HG02981 (cell line): ENCODE measurements around the gene MIEN1.
"Not testable (repeated sequence)": the region's sequence is repeated elsewhere in the genome, so short reads cannot be mapped to it uniquely, and the experiment has no call there.

Experiments used
- ATAC-seq: cut with Tn5 transposase; IDR thresholded peaks from one replicate; pipeline ENCODE4 v1.9.1; 2021; ENCODE audit warnings: mild to moderate bottlenecking, moderate library complexity; ENCODE audit not compliant: unreplicated experiment

The MIEN1 gene

DNA sequence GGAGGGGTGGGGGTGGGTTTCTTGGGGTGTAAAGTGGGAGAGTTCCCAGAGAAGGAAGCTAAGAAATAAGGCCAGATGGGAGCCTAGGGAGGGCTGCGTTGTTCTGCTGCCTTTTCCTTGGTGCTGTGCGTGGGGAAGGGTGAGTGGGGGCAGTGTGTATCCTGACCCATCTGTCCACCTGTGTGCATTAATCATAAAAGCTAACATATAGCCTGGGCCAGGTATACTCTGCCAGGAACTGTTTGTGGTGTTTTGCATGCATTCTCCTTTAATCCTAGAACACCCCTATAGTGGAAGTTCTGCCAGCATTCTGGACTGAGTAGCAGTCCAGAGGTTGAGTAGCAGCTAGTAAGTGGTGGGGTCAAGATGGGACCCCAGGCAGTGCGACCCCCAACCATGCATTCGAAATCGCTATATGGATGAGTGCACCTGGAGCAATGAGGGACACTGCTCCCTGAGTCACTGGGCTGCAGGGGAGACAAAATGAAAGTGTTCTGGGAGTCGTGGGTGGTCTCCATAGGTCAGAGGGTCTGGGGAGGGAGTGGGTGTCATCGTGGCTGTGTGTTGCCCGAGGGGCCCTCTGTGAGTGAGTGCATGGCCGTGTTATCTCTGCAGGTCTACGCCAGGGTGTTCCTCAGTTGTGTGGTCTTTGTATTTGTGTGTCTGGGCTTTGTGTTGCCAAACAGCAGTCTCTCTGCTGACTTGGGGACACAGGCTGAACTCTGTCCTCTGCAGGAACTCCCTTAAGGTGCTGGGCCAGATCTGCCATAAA is 29.1 kb downstream of the MIEN1 start:
- no peak for ATAC-seq

DNA sequence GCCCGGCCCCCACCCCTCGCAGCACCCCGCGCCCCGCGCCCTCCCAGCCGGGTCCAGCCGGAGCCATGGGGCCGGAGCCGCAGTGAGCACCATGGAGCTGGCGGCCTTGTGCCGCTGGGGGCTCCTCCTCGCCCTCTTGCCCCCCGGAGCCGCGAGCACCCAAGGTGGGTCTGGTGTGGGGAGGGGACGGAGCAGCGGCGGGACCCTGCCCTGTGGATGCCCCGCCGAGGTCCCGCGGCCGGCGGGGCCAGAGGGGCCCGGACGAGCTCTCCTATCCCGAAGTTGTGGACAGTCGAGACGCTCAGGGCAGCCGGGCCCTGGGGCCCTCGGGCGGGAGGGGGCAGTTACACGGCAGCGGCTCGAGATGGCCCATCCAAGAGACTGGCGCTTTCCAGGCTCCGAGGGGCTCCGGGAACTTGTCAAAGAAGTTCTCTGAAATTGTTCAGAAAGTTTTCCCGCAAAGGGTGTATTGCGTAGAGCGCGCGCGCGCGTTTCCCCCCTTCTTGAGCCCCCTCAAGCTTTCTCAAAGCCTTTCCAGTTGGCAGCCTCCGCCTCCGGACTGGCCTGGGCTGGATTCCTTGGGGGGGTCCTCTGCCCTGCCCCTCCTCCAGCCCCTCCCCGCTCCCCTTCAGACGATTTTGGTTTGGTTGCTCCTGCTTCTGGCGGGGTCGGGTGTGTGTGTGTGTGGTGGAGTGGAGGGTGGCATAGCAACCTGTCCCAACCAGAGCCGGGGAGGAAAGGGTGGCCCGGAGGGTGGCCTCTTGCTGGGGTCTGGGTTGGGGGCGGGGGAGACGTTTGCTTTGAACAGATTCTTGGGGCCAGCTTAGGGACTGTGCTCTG is 30.0 kb downstream of the MIEN1 start:
- ATAC-seq, result no peak

DNA sequence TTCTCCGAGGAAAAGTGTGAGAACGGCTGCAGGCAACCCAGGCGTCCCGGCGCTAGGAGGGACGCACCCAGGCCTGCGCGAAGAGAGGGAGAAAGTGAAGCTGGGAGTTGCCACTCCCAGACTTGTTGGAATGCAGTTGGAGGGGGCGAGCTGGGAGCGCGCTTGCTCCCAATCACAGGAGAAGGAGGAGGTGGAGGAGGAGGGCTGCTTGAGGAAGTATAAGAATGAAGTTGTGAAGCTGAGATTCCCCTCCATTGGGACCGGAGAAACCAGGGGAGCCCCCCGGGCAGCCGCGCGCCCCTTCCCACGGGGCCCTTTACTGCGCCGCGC is 30.5 kb downstream of the MIEN1 start, which contains the start of gene ERBB2:
Gene ERBB2, plus strand, starts transcription at position 247 of the 330 bp plus-strand sequence. CDS start 175 bp downstream, outside the sequence.
- no peak for ATAC-seq

DNA sequence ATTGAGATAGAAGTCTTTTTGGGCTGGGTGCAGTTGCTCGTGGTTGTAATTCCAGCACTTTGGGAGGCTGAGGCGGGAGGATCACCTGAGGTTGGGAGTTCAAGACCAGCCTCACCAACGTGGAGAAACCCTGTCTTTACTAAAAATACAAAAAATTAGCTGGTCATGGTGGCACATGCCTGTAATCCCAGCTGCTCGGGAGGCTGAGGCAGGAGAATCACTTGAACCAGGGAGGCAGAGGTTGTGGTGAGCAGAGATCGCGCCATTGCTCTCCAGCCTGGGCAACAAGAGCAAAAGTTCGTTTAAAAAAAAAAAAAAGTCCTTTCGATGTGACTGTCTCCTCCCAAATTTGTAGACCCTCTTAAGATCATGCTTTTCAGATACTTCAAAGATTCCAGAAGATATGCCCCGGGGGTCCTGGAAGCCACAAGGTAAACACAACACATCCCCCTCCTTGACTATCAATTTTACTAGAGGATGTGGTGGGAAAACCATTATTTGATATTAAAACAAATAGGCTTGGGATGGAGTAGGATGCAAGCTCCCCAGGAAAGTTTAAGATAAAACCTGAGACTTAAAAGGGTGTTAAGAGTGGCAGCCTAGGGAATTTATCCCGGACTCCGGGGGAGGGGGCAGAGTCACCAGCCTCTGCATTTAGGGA is 31.0 kb downstream of the MIEN1 start:
- not testable (repeated sequence) for ATAC-seq

GRCh38 chr17:39697961-39698360 is 32.4 kb downstream of the MIEN1 start:
- ATAC-seq, result no peak

- ATAC-seq, result no peak
Measured at GRCh38 chr17:39696731-39697130, 33.6 kb downstream of the MIEN1 start.

DNA sequence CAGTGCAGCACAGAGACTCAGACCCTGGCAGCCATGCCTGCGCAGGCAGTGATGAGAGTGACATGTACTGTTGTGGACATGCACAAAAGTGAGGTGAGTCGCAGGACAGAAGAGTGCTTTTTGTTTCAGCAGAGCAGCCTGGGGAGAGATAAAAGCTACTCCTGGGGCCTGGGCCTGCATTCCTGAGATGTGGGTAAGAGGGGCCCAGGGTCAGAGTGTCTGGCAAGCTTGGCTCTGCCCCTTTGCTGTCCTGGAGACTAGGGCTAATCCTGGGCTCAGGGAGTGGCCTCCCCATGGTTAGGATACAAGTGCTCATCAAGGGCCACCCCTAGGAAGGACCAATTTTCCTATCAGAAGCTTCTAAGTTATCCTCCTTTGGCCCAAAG is 35.2 kb downstream of the MIEN1 start:
- no peak for ATAC-seq

- no peak for ATAC-seq
Measured at GRCh38 chr17:39694593-39694992, 35.7 kb downstream of the MIEN1 start.

DNA sequence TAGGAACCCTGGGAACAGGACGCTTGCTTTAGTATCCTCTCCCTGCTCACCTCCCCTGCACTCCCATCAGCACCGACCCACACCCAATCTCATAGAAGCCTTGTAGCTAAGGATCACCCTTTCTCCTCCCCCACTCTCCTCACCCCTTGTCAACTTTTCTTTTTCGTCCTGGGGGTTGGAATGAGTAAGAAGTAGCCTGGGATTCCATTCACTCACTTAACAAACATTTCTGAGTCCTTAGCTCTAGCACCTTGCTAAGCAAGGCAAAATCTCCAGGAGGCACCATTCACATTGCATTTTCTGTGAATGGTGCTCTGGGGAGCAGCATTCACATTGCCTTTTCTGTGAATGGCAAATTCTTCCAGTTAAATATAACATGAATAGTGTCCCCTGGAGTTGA is 41.4 kb downstream of the MIEN1 start:
- ATAC-seq, result no peak

GRCh38 chr17:39688475-39688835 is 41.9 kb downstream of the MIEN1 start:
- ATAC-seq, result no peak

DNA sequence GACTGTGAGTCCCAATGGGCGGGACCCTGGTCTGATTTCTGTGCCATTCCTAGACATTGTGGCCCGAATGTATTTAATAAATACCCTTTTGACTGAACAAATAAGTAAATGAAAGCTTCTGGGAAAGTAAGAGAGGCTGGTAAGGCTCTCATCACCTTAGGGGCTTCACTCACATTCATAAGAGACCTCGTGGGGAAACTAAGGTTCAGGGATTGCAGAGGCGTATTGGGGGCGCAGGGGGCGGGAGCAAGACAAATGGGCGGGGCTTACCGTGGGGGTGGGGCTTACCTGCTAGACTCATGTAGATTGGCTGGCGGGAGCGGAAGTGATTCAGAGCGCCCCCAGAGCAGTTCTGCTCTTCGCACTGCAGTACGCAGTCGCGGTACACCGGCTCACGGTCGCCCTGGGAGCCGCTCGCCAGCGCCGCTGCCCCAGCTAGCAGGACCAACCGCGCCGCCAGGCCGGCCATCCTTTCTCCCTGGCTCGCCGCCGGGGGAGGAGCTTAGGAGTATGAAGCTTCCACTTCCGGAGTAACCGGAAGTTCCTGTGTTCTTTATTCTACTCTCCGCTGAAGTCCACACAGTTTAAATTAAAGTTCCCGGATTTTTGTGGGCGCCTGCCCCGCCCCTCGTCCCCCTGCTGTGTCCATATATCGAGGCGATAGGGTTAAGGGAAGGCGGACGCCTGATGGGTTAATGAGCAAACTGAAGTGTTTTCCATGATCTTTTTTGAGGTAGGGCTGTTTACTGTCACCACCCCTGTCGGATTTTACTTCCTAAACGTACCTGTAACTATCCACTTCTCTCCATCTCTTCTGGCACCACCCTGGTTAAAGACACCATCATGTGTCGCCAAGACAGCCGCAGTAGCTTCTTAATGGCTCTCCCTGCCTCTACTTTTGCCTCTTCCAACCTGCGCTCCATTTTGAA is 42.5 kb downstream of the MIEN1 start, which contains the start of gene PGAP3:
Gene PGAP3, minus strand, starts transcription at position 512 of the 929 bp plus-strand sequence. Its CDS starts 43 bp downstream, at position 469.
- peak; percentile 87 for ATAC-seq

GRCh38 chr17:39687101-39687545 is 43.2 kb downstream of the MIEN1 start:
- no peak for ATAC-seq

GRCh38 chr17:39684369-39685192 is 45.8 kb downstream of the MIEN1 start:
- ATAC-seq, result no peak

GRCh38 chr17:39683295-39683939 is 46.9 kb downstream of the MIEN1 start:
- ATAC-seq, result no peak

DNA sequence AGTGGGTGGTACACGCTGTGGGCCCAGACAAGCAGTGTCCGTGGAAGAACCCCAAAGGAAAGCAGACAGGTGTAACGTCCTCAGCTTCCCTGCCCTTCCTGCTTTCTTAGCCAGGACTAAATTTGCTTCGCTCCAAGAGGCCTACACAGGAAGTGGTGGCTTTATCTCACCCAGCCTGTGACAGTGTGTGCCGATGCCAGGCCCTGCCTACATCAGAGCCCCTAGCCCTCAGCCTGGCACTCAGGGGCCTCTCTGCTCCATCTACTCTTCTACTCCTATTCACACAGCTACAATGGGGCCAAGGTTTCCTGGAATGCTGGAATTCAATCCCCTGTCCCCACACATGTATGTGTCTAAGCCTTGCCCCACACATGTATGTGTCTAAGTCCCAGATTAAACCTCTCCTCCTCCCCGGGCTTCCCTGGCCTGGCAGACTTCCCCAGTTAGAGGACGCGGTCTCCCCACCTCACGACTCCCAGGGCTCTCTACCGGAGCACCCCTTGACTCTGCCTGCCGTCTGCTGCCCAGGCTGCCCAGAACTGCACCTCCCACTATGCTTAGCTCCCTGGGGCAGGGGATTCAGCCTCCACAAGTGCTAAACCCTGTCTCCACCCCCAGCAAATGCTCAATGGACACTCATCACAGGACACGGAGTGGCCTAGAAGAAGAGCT is 50.7 kb downstream of the MIEN1 start:
- no peak for ATAC-seq
